WERI-Rb-1 (cell line): ENCODE measurements around the gene BARHL1.

Experiments used
- DNase-seq: peaks from one replicate; pipeline ENCODE4 v3.0.0-alpha.2; 2020
- H3K27ac ChIP-seq: fragments of 250-450 bp; sonication (Bioruptor Pico); 2 replicates; pipeline ENCODE4 v1.5.1; 2020; ENCODE audit warnings: mild to moderate bottlenecking, moderate library complexity
- H3K27me3 ChIP-seq: fragments of 250-450 bp; sonication (Bioruptor Pico); 2 replicates; pipeline ENCODE4 v1.5.1; 2021; ENCODE audit warnings: mild to moderate bottlenecking, low read depth, moderate library complexity; ENCODE audit not compliant: insufficient read depth, severe bottlenecking
- H3K36me3 ChIP-seq: fragments of 250-450 bp; sonication (Bioruptor Pico); 2 replicates; pipeline ENCODE4 v1.5.1; 2020; ENCODE audit warnings: mild to moderate bottlenecking, moderate library complexity
- H3K4me3 ChIP-seq: 2 replicates; pipeline ENCODE4 v1.5.1; 2011; ENCODE audit warnings: low read depth, mild to moderate bottlenecking, control low read depth, low read length
- H3K9me3 ChIP-seq: fragments of 250-450 bp; sonication (Bioruptor Pico); 2 replicates; pipeline ENCODE4 v1.5.1; 2021; ENCODE audit warnings: mild to moderate bottlenecking, moderate library complexity; ENCODE audit not compliant: severe bottlenecking
- TF ChIP-seq, protein P1 (sequence below): IDR thresholded peaks from 2 replicates; pipeline ENCODE4 v1.5.1; 2011; ENCODE audit warnings: low read depth, mild to moderate bottlenecking, control low read depth, inconsistent platforms, low read length

The BARHL1 gene

DNA sequence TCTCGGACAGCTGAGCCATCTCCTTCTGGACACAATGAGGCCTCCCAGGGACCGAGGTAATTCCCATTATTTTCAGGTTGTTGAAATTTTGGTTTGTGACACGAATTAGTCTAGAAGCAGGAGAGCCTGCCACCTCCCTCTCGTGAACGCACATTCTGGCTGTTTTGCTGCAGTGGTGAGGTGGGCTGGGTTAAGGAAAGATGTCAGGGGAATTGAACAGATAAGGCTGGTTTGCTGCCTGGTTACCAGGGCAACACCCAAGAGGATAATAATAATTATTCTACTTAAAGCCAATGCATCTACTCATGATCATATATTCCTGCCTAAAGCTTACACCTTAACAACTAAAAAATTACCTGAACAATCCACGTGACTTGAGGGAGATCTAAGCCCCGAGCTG is 49.3 kb downstream of the BARHL1 start:
- H3K4me3 ChIP-seq, result no peak overlapping the region
- H3K9me3 ChIP-seq, result no peaks in the 10 kb centered on the region
- DNase-seq, result no peak
- H3K36me3 ChIP-seq, result peaks cover 38% of the 10 kb centered on the region
- no peak overlapping the region for H3K27ac ChIP-seq
- no peaks in the 10 kb centered on the region for H3K27me3 ChIP-seq
- TF ChIP-seq, protein P1, sequence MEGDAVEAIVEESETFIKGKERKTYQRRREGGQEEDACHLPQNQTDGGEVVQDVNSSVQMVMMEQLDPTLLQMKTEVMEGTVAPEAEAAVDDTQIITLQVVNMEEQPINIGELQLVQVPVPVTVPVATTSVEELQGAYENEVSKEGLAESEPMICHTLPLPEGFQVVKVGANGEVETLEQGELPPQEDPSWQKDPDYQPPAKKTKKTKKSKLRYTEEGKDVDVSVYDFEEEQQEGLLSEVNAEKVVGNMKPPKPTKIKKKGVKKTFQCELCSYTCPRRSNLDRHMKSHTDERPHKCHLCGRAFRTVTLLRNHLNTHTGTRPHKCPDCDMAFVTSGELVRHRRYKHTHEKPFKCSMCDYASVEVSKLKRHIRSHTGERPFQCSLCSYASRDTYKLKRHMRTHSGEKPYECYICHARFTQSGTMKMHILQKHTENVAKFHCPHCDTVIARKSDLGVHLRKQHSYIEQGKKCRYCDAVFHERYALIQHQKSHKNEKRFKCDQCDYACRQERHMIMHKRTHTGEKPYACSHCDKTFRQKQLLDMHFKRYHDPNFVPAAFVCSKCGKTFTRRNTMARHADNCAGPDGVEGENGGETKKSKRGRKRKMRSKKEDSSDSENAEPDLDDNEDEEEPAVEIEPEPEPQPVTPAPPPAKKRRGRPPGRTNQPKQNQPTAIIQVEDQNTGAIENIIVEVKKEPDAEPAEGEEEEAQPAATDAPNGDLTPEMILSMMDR, result no peak

DNA sequence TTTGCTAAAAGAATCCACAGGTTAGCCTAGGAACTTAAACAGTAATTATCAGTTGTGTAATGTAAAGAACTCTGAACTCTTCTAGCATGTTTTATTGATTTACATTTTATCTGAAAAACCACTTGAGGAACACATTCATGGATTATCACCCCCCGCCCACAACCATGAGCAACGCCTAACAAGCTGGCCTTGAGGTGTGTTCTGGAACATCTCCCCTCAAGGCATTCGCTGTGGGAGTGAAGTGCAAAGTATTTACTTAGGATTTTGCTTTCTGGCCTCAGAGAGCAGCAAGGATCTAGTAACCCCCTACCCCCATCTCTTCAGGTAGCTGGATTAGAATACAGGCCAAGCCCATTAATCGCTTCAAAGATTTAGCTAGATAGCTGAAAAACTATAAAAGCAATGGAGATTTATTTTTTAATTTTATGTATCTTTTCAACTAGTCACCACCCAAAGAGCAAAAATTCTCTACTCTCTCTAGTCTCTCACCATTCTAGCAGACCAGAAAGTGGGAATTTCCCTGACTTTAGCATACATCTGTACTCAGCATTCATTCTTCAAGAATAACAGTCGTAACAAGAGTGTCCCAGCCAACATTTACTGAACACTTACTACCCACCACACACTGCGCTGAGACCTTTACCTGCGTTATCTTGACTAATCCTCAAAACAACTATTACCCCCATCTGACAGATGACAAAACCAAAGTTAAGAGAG is 50.2 kb downstream of the BARHL1 start:
- DNase-seq, result no peak
- Histone ChIP-seq H3K4me3 (no peak overlapping the region), H3K27me3 (no peaks in the 10 kb centered on the region), H3K27ac (no peak overlapping the region), H3K36me3 (peaks cover 36% of the 10 kb centered on the region), H3K9me3 (no peaks in the 10 kb centered on the region)
- TF ChIP-seq, protein P1, result no peak

- DNase-seq, result no peak
- H3K36me3 ChIP-seq, result peaks cover 25% of the 10 kb centered on the region
- TF ChIP-seq, protein P1, result no peak
These were observed 51.9 kb downstream of the BARHL1 start for GRCh38 chr9:132634327-132634726.

DNA sequence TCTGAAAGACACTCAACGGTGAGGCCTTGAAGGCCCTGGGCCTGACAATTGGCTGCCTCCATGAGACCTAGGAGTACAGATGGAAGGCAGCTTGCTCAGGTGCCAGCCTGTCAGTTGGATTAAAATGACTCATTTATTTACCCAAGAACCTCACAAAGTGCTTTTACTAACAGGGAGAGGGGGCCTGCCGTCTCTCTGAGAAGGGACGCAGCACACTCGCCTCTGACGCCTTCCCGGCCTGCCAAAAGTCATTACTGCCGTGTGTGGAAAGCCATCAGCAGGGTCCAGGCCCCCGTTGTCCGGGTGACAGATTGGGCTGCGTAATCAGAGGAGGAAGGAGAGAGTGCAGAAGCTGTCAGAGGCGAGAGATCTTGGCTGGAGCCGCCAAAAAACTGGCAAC is 54.9 kb downstream of the BARHL1 start:
- no peaks in the 10 kb centered on the region for H3K9me3 ChIP-seq
- no peak overlapping the region for H3K4me3 ChIP-seq
- H3K27ac ChIP-seq, result no peak overlapping the region
- H3K36me3 ChIP-seq, result peaks cover 20% of the 10 kb centered on the region
- TF ChIP-seq, protein P1, result no peak
- H3K27me3 ChIP-seq, result no peaks in the 10 kb centered on the region
- DNase-seq, result peak; percentile 47

More at GRCh38 chr9:132634327-132634726, 51.9 kb downstream of the BARHL1 start:
- no peaks in the 10 kb centered on the region for H3K9me3 ChIP-seq
- H3K4me3 ChIP-seq, result no peak overlapping the region
- H3K27ac ChIP-seq, result no peak overlapping the region
- no peaks in the 10 kb centered on the region for H3K27me3 ChIP-seq

- DNase-seq, result no peak
- H3K27ac ChIP-seq, result no peak overlapping the region
- TF ChIP-seq, protein P1, result no peak
- no peaks in the 10 kb centered on the region for H3K9me3 ChIP-seq
- H3K27me3 ChIP-seq, result no peaks in the 10 kb centered on the region
- no peak overlapping the region for H3K4me3 ChIP-seq
- H3K36me3 ChIP-seq, result peaks cover 20% of the 10 kb centered on the region
These were observed 55.4 kb downstream of the BARHL1 start for GRCh38 chr9:132637801-132638200.

DNA sequence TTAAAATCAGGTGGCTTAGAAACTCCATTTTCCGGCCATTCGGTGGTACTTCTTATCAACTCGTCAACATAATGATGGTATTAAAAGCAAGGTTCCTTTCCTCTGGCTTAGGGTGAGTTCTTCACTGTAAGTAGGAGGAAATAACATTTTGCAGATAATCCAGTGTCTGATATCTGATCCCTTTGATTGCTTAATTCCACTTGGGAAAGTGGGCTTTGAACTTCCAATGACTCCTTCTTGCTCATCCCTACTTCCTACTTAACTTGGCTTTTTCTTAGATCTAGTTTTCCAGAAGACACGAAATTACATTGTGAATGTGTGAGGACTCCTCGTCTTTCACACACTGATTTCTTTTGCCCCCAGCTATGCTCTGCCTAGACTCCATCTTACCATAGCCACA is 55.8 kb downstream of the BARHL1 start:
- no peaks in the 10 kb centered on the region for H3K9me3 ChIP-seq
- no peak overlapping the region for H3K4me3 ChIP-seq
- no peak overlapping the region for H3K27ac ChIP-seq
- no peak for DNase-seq
- no peaks in the 10 kb centered on the region for H3K27me3 ChIP-seq
- TF ChIP-seq, protein P1, result no peak
- peaks cover 24% of the 10 kb centered on the region for H3K36me3 ChIP-seq
